ENCODE data around the gene WDR72.

WDR72 gene

DNA sequence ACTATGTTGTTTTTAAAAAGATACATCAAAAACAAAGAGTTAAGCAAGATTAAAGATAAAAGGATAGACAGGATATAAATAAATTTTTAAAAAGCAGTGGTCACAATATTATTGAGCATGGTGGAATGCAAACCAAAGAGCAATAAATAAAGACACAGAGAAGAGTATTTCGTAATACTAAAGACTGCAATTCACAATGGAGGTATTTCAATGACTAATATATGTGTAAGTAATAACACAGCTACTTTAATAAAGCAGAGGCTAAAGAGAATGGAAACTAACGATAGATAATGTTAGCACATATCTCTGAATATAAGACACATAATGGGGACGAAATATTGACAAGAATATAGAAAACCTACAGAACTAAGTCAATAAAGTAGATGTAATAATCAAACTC, 219.6 kb downstream of the WDR72 start:
- no peak overlapping the region for H3K27ac ChIP-seq
- H3K9me3 ChIP-seq = no peaks in the 10 kb centered on the region
- no peak for DNase-seq
- TF ChIP-seq CTCF (IDR thresholded peaks at IDR 0.05) = no peak
- H3K4me3 ChIP-seq = no peak overlapping the region
- H3K27me3 ChIP-seq = no peaks in the 10 kb centered on the region
- no peaks in the 10 kb centered on the region for H3K36me3 ChIP-seq
- intact Hi-C loops (cut with DNase I; ENCODE audit: low total_unique reads) = no loop called here
- no peaks in the 10 kb centered on the region for H3K4me1 ChIP-seq

DNA sequence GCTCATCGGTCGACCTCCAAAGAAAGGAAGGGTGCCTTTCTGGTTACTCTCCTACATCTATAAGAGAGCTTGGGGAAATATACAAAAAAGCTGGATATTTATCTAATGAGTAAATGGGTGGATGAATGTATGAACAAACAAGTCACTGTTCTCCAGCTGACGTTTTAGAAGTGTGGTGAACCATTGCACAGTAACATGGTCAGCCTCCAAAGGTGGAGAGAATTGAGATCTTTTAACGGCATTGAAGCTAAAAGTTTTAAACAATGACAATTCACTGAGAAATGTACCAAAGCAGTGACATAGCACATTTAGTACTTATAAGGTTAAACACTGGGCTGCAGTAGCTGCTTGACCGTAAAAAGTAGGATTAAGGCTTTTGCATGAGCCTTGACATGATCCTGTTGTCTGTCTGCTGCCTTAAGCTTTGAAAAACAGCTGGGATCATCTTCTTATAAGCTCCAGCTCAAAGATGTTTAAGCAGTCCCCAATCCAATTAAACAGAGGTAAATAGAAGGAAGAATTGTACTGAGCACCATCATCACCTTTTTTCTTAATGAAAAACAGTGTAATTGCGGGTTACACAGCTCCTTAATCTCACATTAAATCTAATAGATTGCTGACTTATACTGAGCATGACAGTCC, 222.9 kb downstream of the WDR72 start:
- no peak for TF ChIP-seq CTCF (IDR thresholded peaks at IDR 0.05)
- DNase-seq = no peak
- no peaks in the 10 kb centered on the region for H3K9me3 ChIP-seq
- H3K36me3 ChIP-seq = no peaks in the 10 kb centered on the region
- intact Hi-C loops (cut with DNase I; ENCODE audit: low total_unique reads) = no loop called here
- H3K4me1 ChIP-seq = no peaks in the 10 kb centered on the region
- no peaks in the 10 kb centered on the region for H3K27me3 ChIP-seq
- H3K4me3 ChIP-seq = no peak overlapping the region
- H3K27ac ChIP-seq = no peak overlapping the region

DNA sequence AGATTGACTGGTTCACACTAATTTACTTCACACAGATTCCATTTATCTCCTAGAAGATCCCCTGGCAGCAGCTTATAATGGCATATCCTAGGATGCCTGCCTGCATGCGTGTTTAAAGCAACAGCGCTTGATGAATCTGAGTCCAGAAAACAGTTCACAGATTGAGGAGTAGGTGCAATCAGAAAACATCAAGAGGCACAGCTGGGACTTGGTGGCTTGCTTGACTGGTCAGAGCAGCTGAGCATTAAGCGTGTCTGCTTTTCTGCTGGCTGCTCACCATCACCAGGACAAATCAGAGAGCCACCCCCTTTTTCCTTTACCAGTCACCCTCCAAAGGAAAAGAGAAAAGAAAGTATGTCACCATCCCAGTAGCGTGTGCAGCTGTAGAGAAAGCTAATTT, 223.6 kb downstream of the WDR72 start:
- H3K36me3 ChIP-seq = no peaks in the 10 kb centered on the region
- no peak overlapping the region for H3K4me3 ChIP-seq
- H3K27me3 ChIP-seq = no peaks in the 10 kb centered on the region
- no peaks in the 10 kb centered on the region for H3K9me3 ChIP-seq
- intact Hi-C loops (cut with DNase I; ENCODE audit: low total_unique reads) = no loop called here
- TF ChIP-seq CTCF (IDR thresholded peaks at IDR 0.05) = no peak
- H3K4me1 ChIP-seq = no peaks in the 10 kb centered on the region
- no peak overlapping the region for H3K27ac ChIP-seq
- no peak for DNase-seq

- no peaks in the 10 kb centered on the region for H3K27me3 ChIP-seq
- intact Hi-C loops (cut with DNase I; ENCODE audit: low total_unique reads) = no loop called here
- no peak overlapping the region for H3K27ac ChIP-seq
- no peaks in the 10 kb centered on the region for H3K9me3 ChIP-seq
- H3K4me3 ChIP-seq = no peak overlapping the region
- no peak for TF ChIP-seq CTCF (IDR thresholded peaks at IDR 0.05)
- DNase-seq = no peak
- H3K36me3 ChIP-seq = no peaks in the 10 kb centered on the region
- no peaks in the 10 kb centered on the region for H3K4me1 ChIP-seq
These were observed 225.2 kb downstream of the WDR72 start for GRCh38 chr15:53534105-53534839.

- no peak overlapping the region for H3K27ac ChIP-seq
These were observed 228.7 kb downstream of the WDR72 start for GRCh38 chr15:53530761-53531160.

More at GRCh38 chr15:53530761-53531160, 228.7 kb downstream of the WDR72 start:
- H3K27me3 ChIP-seq = no peaks in the 10 kb centered on the region
- TF ChIP-seq CTCF (IDR thresholded peaks at IDR 0.05) = no peak
- H3K4me3 ChIP-seq = no peak overlapping the region
- no peaks in the 10 kb centered on the region for H3K4me1 ChIP-seq
- DNase-seq = no peak
- no peaks in the 10 kb centered on the region for H3K36me3 ChIP-seq
- intact Hi-C loops (cut with DNase I; ENCODE audit: low total_unique reads) = no loop called here
- no peaks in the 10 kb centered on the region for H3K9me3 ChIP-seq

Measured in tibial artery (tissue), 4 donors.